K562 (cell line): Measurements from ENCODE around the gene YBX2. TPM values are rescaled to one million over a fixed set of nuclear protein-coding genes. Genes with fewer than 3 reads are reported as not detected.

Source experiments
- ATAC-seq: fragments of 200-7000 bp; cut with Tn5 transposase; 3 replicates; pipeline ENCODE4 v1.9.1; 2020; ENCODE audit warnings: moderate library complexity
- BruUV-seq: library from RNA; stranded (reverse); fragments of 400-500 nt; replicated peaks from 2 replicates; lab custom pipeline; 2021; lab: Mats Ljungman, UMichigan
- CTCF ChIA-PET: fragments of 300-600 bp; formaldehyde crosslinking; extraction: SDS; loops from one replicate; lab custom pipeline; 2021; ENCODE audit warnings: low intra/inter-chr PET ratio; lab: Yijun Ruan, JAX
- POLR2A ChIA-PET: fragments of 300-600, 350-650 bp; sonication (Branson Sonifier 250); formaldehyde crosslinking; extraction: SDS; loops from one replicate; lab custom pipeline; 2021; ENCODE audit warnings: antibody characterized with exemption, inconsistent platforms; lab: Yijun Ruan, JAX
- DNase-seq, 4 experiments: peaks; one replicate each; pipeline versions ENCODE4 v3.0.0 to v3.0.0-alpha.2; 2011 to 2018; ENCODE audit warnings: low spot score in 3 of 4, mixed read lengths in 3 of 4; ENCODE audit errors: extremely low read depth in 1 of 4
- FAIRE-seq: peaks from 2 replicates; lab custom pipeline; 2011; peaks lifted over from hg19 to GRCh38; lab: Jason Lieb, UNC
- H2AFZ ChIP-seq: 2 replicates; pipeline ENCODE4 v1.6.0; 2011; ENCODE audit warnings: low read depth, low read length, control low read depth, inconsistent platforms
- H3K27ac ChIP-seq: fragments of 200-600 bp; 3 replicates; pipeline ENCODE4 v1.8.0; 2011; ENCODE audit warnings: low read depth, mild to moderate bottlenecking, control low read depth, inconsistent platforms, low read length, moderate library complexity, mixed read lengths; ENCODE audit errors: extremely low read depth
- H3K27me3 ChIP-seq, 2 experiments: fragments of 300-600 bp in 1 of 2; 2 replicates in 1 of 2; 3 replicates in 1 of 2; pipeline versions ENCODE4 v1.6.0 to v1.8.0; 2011; ENCODE audit warnings: inconsistent platforms in 2 of 2, low read length in 2 of 2, mild to moderate bottlenecking in 1 of 2, mixed read lengths in 1 of 2, moderate library complexity in 1 of 2; ENCODE audit not compliant: control insufficient read depth in 2 of 2, insufficient read depth in 2 of 2
- H3K36me3 ChIP-seq: fragments of 300-600 bp; 3 replicates; pipeline ENCODE4 v1.8.0; 2011; ENCODE audit warnings: mild to moderate bottlenecking, low read length, inconsistent platforms; ENCODE audit not compliant: control insufficient read depth, insufficient read depth
- H3K4me1 ChIP-seq, 2 experiments: fragments of 200-600 bp in 1 of 2; replicated peaks in 1 of 2; 2 replicates in 1 of 2; 3 replicates in 1 of 2; pipeline versions ENCODE4 v1.5.1 to v1.8.0; 2011; ENCODE audit warnings: inconsistent platforms in 2 of 2, low read length in 2 of 2, mild to moderate bottlenecking in 1 of 2, mixed read lengths in 1 of 2, moderate library complexity in 1 of 2; ENCODE audit not compliant: control insufficient read depth in 2 of 2, insufficient read depth in 2 of 2
- H3K4me2 ChIP-seq: 2 replicates; pipeline ENCODE4 v1.6.1; 2011; ENCODE audit warnings: low read length, control low read depth, inconsistent platforms, mixed read lengths; ENCODE audit not compliant: insufficient read depth
- H3K4me3 ChIP-seq: fragments of 200-600 bp; sonication (generic), shearing (Covaris generic); 2 replicates; pipeline ENCODE4 v1.5.1; 2016; ENCODE audit warnings: control low read depth, inconsistent platforms
- H3K79me2 ChIP-seq: fragments of 200-600 bp; 3 replicates; pipeline ENCODE4 v1.8.0; 2011; ENCODE audit warnings: low read length, inconsistent platforms; ENCODE audit not compliant: control insufficient read depth, insufficient read depth
- H3K9ac ChIP-seq, 2 experiments: 2 replicates each; pipeline versions ENCODE4 v1.6.0 to v1.6.1; 2011; ENCODE audit warnings: low read depth in 2 of 2, low read length in 2 of 2, control low read depth in 1 of 2, inconsistent platforms in 1 of 2, mild to moderate bottlenecking in 1 of 2, mixed read lengths in 1 of 2; ENCODE audit not compliant: insufficient read depth in 1 of 2
- H3K9me1 ChIP-seq: one replicate; pipeline ENCODE4 v1.6.0; 2011; ENCODE audit warnings: inconsistent platforms, mild to moderate bottlenecking, low read length, moderate library complexity; ENCODE audit not compliant: control insufficient read depth, insufficient read depth
- H3K9me3 ChIP-seq: replicated peaks from 2 replicates; pipeline ENCODE4 v1.5.1; 2011; ENCODE audit warnings: low read depth, low read length, inconsistent platforms; ENCODE audit not compliant: control insufficient read depth, insufficient read depth
- H4K20me1 ChIP-seq: replicated peaks from 2 replicates; pipeline ENCODE4 v1.6.1; 2011; ENCODE audit warnings: low read length, inconsistent platforms, mixed read lengths; ENCODE audit not compliant: control insufficient read depth, insufficient read depth
- FIP1L1 ChIP-seq: fragments of 200-400 bp; formaldehyde crosslinking; IDR thresholded peaks from 2 replicates; pipeline ENCODE4 v1.6.1; 2018; ENCODE audit warnings: mild to moderate bottlenecking, low read depth, low read length; ENCODE audit not compliant: poor library complexity, severe bottlenecking
- FOXK2 ChIP-seq, 2 experiments: fragments of 450-650 bp; IDR thresholded peaks in 1 of 2; conservative IDR thresholded peaks in 1 of 2; 2 replicates each; pipeline ENCODE4 v1.6.1; 2016; ENCODE audit warnings: low read depth in 2 of 2, mild to moderate bottlenecking in 1 of 2
- HMBOX1 ChIP-seq: sonication (generic); IDR thresholded peaks from 2 replicates; pipeline ENCODE4 v1.6.1; 2016
- MCM7 ChIP-seq, 2 experiments: fragments of 450-650 bp; IDR thresholded peaks; 2 replicates each; pipeline ENCODE4 v1.6.1; 2016 to 2018
- MTA1 ChIP-seq: fragments of 450-650 bp; IDR thresholded peaks from 2 replicates; pipeline ENCODE4 v1.6.1; 2017; ENCODE audit warnings: borderline replicate concordance
- NCOA1 ChIP-seq: fragments of 450-650 bp; IDR thresholded peaks from 2 replicates; pipeline ENCODE4 v1.6.1; 2016; ENCODE audit warnings: low read depth
- NRF1 ChIP-seq, 2 experiments: fragments of 450-650 bp; IDR thresholded peaks in 1 of 2; conservative IDR thresholded peaks in 1 of 2; 2 replicates each; pipeline ENCODE4 v1.6.1; 2014; ENCODE audit warnings: mild to moderate bottlenecking in 2 of 2
- POU5F1 ChIP-seq: fragments of 150-350 bp; IDR thresholded peaks from 2 replicates; pipeline ENCODE4 v1.6.1; 2014; ENCODE audit warnings: borderline replicate concordance, low read length, low read depth, mild to moderate bottlenecking; ENCODE audit not compliant: partially characterized antibody
- STAT5B ChIP-seq: fragments of 250-450 bp; sonication (Bioruptor Pico); IDR thresholded peaks from 2 replicates; pipeline ENCODE4 v1.8.0; 2021; ENCODE audit warnings: mild to moderate bottlenecking, inconsistent platforms
- ZC3H8 ChIP-seq: fragments of 450-650 bp; IDR thresholded peaks from 2 replicates; pipeline ENCODE4 v1.6.1; 2017
- ZNF395 ChIP-seq: fragments of 200-800 bp; sonication (Bioruptor generic); IDR thresholded peaks from 2 replicates; pipeline ENCODE4 v1.6.1; 2017; ENCODE audit warnings: missing genetic modification characterization, missing compliant biosample characterization
- ZNF518B ChIP-seq: fragments of 250-450 bp; sonication (Bioruptor Pico); IDR thresholded peaks from 2 replicates; pipeline ENCODE4 v1.5.0; 2021; ENCODE audit warnings: mild to moderate bottlenecking, moderate library complexity
- WGBS: fragments of 100-300 bp; shearing (Covaris generic); methylation state at CpG from one replicate; pipeline ENCODE4 v1.1.6; 2016; ENCODE audit warnings: low coverage, mixed read lengths; ENCODE audit not compliant: insufficient coverage; ENCODE audit errors: missing lambda C conversion rate; 5-methylcytosine and 5-hydroxymethylcytosine counted together
- in situ Hi-C: fragments of 300-500 bp; cut with MboI; formaldehyde crosslinking; loops from 4 replicates; pipeline ENCODE4 v1.15.0; 2018; ENCODE audit warnings: inconsistent platforms, mixed read lengths
- intact Hi-C: fragments of 100-400 bp; cut with micrococcal nuclease; formaldehyde crosslinking; loops from 2 replicates; pipeline ENCODE4 v1.14.2; 2022
- polyA plus RNA-seq, 8 experiments: library from polyadenylated mRNA; depleted of rRNA in 4 of 8; stranded (reverse) in 5 of 8; unstranded in 3 of 8; fragments of >200 nt; fragmentation: Nextera tagmentation in 2 of 8; fragmentation: Illumina TruSeq in 1 of 8; extraction: Ambion mirVana in 2 of 8; extraction: Trizol in 1 of 8; gene quantifications; 2 replicates each; pipeline versions ENCODE4 v1.2.1 to v1.2.3, GENCODE V29; 2011 to 2014; ENCODE audit warnings: inconsistent platforms in 1 of 8, missing spikeins in 1 of 8
- total RNA-seq, 7 experiments: library from RNA; depleted of rRNA in 6 of 7; stranded (reverse); fragments of >200 nt in 6 of 7; fragmentation: Illumina TruSeq in 2 of 7; extraction: Trizol in 2 of 7; gene quantifications; 2 replicates each; pipeline versions ENCODE4 v1.2.1 to v1.2.3, GENCODE V29; 2011 to 2021; ENCODE audit warnings: low replicate concordance in 1 of 7
- TF ChIP-seq, protein P1 (sequence below): fragments of 450-650 bp; IDR thresholded peaks from 2 replicates; pipeline ENCODE4 v1.6.1; 2017; ENCODE audit warnings: mild to moderate bottlenecking, moderate library complexity

YBX2 gene
- total and polyA plus RNA-seq, 9 of the 15 experiments (the other 6 are each of a cell fraction or from before 2014, with no cell fraction given), result 0.03 to 0.59 (median 0.27) TPM; not detected in 6

DNA sequence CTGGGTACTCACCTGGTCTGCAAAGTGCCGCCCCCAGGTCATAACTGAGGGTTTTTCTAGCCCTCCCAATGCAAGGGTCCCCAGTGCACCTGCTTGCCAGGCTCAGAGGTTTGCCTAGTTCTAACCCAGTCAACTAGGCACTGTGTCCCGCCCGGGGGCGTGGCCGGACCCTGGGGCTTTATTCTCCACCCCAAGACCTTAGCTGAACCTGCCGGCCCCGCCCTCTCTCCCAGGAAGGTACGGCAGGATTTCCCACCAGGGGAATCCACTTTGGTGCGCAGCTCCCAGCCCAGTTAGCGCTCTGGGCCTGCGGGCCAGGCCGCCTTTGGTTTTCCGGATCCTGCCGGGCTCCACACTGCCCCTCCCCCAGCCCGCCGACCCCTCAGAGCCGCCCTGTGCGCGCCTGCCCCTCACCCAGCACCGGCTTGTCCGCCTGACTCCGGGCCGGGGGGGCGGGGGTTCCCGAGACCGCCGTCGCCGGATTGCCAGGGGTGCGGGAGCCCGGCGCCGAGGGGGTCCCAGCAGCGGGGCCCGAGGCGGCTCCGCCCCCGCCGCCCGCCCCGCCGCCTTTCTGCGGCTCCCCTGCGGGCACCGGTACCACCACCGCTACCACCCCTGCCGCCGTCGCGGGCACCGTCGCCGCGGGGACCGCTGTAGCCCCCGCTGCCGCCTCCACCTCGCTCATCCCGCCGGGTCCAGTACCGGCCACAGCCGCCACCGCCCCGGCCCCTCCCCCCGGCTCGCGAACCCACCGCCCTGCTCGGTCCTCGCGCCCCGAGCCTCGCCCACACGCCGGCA, 424 bp downstream of the YBX2 start:
- ATAC-seq (peak; percentile 77), FAIRE-seq (no peak), DNase-seq (peak; percentile 62 to 67 (median 62))
- BruUV-seq, result no TSS peak
- Histone ChIP-seq H4K20me1 (no peaks in the 10 kb centered on the region), H3K4me1 (peaks cover 17 to 53% of the 10 kb centered on the region in 2 experiments), H3K9me1 (no peaks in the 10 kb centered on the region), H3K9me3 (no peaks in the 10 kb centered on the region), H3K27me3 (no peaks in the 10 kb centered on the region), H3K27ac (no peak overlapping the region), H3K36me3 (no peaks in the 10 kb centered on the region), H3K4me3 (no peak overlapping the region), H2AFZ (no peak overlapping the region), H3K9ac (peak overlapping the region in 1 of 2 experiments; percentile 74; a peak in 2 of 4 replicates), H3K4me2 (peak overlapping the region; percentile 6; the same call in 1 of the 2 replicates), H3K79me2 (no peaks in the 10 kb centered on the region)
- ChIA-PET POLR2A (interaction anchor here (0.6 to 0.9 kb wide), 2 partner anchors 11 to 12 kb away, joined by 3 read pairs; partner anchors contain the start of gene SLC2A4), CTCF (no interaction called here)
- 13% methylated on average over 5 of the region's 75 CpGs for WGBS
- in situ Hi-C loops, result no loop called here
- intact Hi-C loops, result no loop called here
- peak; percentile 15 for TF ChIP-seq HMBOX1
- no peak for TF ChIP-seq ZC3H8
- TF ChIP-seq ZNF518B (CRISPR knock-in tag), result no peak
- TF ChIP-seq POU5F1, result no peak
- no peak for TF ChIP-seq ZNF395 (CRISPR knock-in tag)
- TF ChIP-seq MCM7 (IDR thresholded peaks at IDR 0.05), result no peak
- no peak for TF ChIP-seq FIP1L1
- no peak for TF ChIP-seq FOXK2 (conservative IDR thresholded peaks at IDR 0.05 in 1 of 2, IDR thresholded peaks at IDR 0.05 in 1 of 2; ENCODE audit: low read depth in 2 of 2)
- TF ChIP-seq NRF1 (conservative IDR thresholded peaks at IDR 0.05 in 1 of 2, IDR thresholded peaks at IDR 0.05 in 1 of 2), result 0 out of 4 replicates have a peak, but pooled peaks of 1 of the 2 experiments have one; percentile 18
- no peak for TF ChIP-seq MTA1
- TF ChIP-seq NCOA1, result no peak
- no peak for TF ChIP-seq STAT5B
- TF ChIP-seq, protein P1, sequence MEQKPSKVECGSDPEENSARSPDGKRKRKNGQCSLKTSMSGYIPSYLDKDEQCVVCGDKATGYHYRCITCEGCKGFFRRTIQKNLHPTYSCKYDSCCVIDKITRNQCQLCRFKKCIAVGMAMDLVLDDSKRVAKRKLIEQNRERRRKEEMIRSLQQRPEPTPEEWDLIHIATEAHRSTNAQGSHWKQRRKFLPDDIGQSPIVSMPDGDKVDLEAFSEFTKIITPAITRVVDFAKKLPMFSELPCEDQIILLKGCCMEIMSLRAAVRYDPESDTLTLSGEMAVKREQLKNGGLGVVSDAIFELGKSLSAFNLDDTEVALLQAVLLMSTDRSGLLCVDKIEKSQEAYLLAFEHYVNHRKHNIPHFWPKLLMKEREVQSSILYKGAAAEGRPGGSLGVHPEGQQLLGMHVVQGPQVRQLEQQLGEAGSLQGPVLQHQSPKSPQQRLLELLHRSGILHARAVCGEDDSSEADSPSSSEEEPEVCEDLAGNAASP, result peak; percentile 54
